WTC11 (cell line): ENCODE results near the gene PDLIM5. TPM values are rescaled to one million over a fixed set of nuclear protein-coding genes. Genes with fewer than 3 reads are reported as not detected.

Source experiments
- ATAC-seq: fragments of 200-7000 bp; cut with Tn5 transposase; 2 replicates; pipeline ENCODE4 v1.10.0; 2021; ENCODE audit warnings: mild to moderate bottlenecking, moderate library complexity
- CTCF ChIA-PET: fragments of 300-600 bp; sonication (Branson Sonifier 250); formaldehyde crosslinking; loops from one replicate; lab custom pipeline; 2021; ENCODE audit warnings: antibody characterized with exemption; lab: Charles Lee
- POLR2A ChIA-PET: fragments of 350-600 bp; sonication (Branson Sonifier 250); formaldehyde crosslinking; loops from one replicate; lab custom pipeline; 2021; ENCODE audit warnings: antibody characterized with exemption; lab: Charles Lee
- DNase-seq: peaks from one replicate; pipeline ENCODE4 v3.0.0; 2021; ENCODE audit warnings: low spot score
- H3K27ac Mint-ChIP-seq: 2 replicates; pipeline ENCODE4 v1.8.0; 2021; ENCODE audit warnings: mixed read lengths
- H3K27me3 Mint-ChIP-seq: 2 replicates; pipeline ENCODE4 v1.8.0; 2021; ENCODE audit warnings: low read depth, mild to moderate bottlenecking, moderate library complexity, mixed read lengths
- H3K36me3 Mint-ChIP-seq: 2 replicates; pipeline ENCODE4 v1.8.0; 2021; ENCODE audit warnings: mixed read lengths
- H3K4me1 Mint-ChIP-seq: 2 replicates; pipeline ENCODE4 v1.8.0; 2022; ENCODE audit warnings: mixed read lengths
- H3K4me3 Mint-ChIP-seq: 2 replicates; pipeline ENCODE4 v1.8.0; 2021; ENCODE audit warnings: mild to moderate bottlenecking, moderate library complexity, mixed read lengths
- H3K9me3 Mint-ChIP-seq: 2 replicates; pipeline ENCODE4 v1.8.0; 2021; ENCODE audit warnings: mixed read lengths
- CREB1 ChIP-seq: sonication (generic); formaldehyde crosslinking; IDR thresholded peaks from 2 replicates; pipeline ENCODE4 v1.8.0; 2023; ENCODE audit warnings: mild to moderate bottlenecking, missing genetic modification reagents
- FOXP1 ChIP-seq: sonication (generic); formaldehyde crosslinking; IDR thresholded peaks from 2 replicates; pipeline ENCODE4 v1.8.0; 2022; ENCODE audit warnings: missing genetic modification reagents, mild to moderate bottlenecking, moderate library complexity, borderline replicate concordance
- JAZF1 ChIP-seq: fragments of 250-450 bp; sonication (Bioruptor Pico); IDR thresholded peaks from 2 replicates; pipeline ENCODE4 v1.9.0; 2021; ENCODE audit warnings: moderate library complexity, mild to moderate bottlenecking, inconsistent platforms
- MXD4 ChIP-seq: fragments of 250-450 bp; sonication (Bioruptor Pico); IDR thresholded peaks from 2 replicates; pipeline ENCODE4 v1.8.0; 2021; ENCODE audit warnings: mild to moderate bottlenecking, moderate library complexity, borderline replicate concordance
- NFATC4 ChIP-seq: fragments of 250-450 bp; sonication (Bioruptor Pico); IDR thresholded peaks from 2 replicates; pipeline ENCODE4 v1.9.0; 2021; ENCODE audit warnings: mild to moderate bottlenecking
- NFYB ChIP-seq: sonication (generic); formaldehyde crosslinking; conservative IDR thresholded peaks from 2 replicates; pipeline ENCODE4 v1.8.0; 2022; ENCODE audit warnings: low read depth, missing genetic modification reagents
- NR2C2 ChIP-seq: sonication (generic); formaldehyde crosslinking; IDR thresholded peaks from 2 replicates; pipeline ENCODE4 v1.8.0; 2022; ENCODE audit warnings: mild to moderate bottlenecking, missing genetic modification reagents
- SMAD4 ChIP-seq: sonication (generic); formaldehyde crosslinking; IDR thresholded peaks from 2 replicates; pipeline ENCODE4 v1.8.0; 2022; ENCODE audit warnings: mild to moderate bottlenecking, missing genetic modification reagents
- TEAD1 ChIP-seq: sonication (generic); formaldehyde crosslinking; IDR thresholded peaks from 2 replicates; pipeline ENCODE4 v1.8.0; 2022; ENCODE audit warnings: mild to moderate bottlenecking, missing genetic modification reagents
- ZBTB21 ChIP-seq: sonication (generic); formaldehyde crosslinking; IDR thresholded peaks from 2 replicates; pipeline ENCODE4 v1.8.1; 2023; ENCODE audit warnings: mild to moderate bottlenecking, missing genetic modification reagents, borderline replicate concordance
- ZNF121 ChIP-seq: sonication (generic); formaldehyde crosslinking; IDR thresholded peaks from 2 replicates; pipeline ENCODE4 v1.8.0; 2023; ENCODE audit warnings: missing genetic modification reagents
- ZNF138 ChIP-seq: sonication (generic); formaldehyde crosslinking; conservative IDR thresholded peaks from 2 replicates; pipeline ENCODE4 v1.8.1; 2022; ENCODE audit warnings: mild to moderate bottlenecking, moderate library complexity, missing genetic modification reagents
- ZNF423 ChIP-seq: fragments of 250-450 bp; sonication (Bioruptor Pico); IDR thresholded peaks from 2 replicates; pipeline ENCODE4 v2.1.2; 2022; ENCODE audit warnings: mild to moderate bottlenecking, moderate library complexity
- total RNA-seq: library from RNA; stranded (reverse); gene quantifications from 3 replicates; pipeline ENCODE4 v1.2.3, GENCODE V29; 2021
- TF ChIP-seq, protein P1 (sequence below): sonication (generic); formaldehyde crosslinking; IDR thresholded peaks from 2 replicates; pipeline ENCODE4 v1.8.1; 2022; ENCODE audit warnings: low read depth, mild to moderate bottlenecking, moderate library complexity, missing genetic modification reagents, borderline replicate concordance
- TF ChIP-seq, protein P2 (sequence below): fragments of 250-450 bp; sonication (Bioruptor Pico); IDR thresholded peaks from 2 replicates; pipeline ENCODE4 v1.9.0; 2021; ENCODE audit warnings: moderate library complexity, mild to moderate bottlenecking, inconsistent platforms, borderline replicate concordance
- TF ChIP-seq, protein P3 (sequence below): sonication (generic); formaldehyde crosslinking; conservative IDR thresholded peaks from 2 replicates; pipeline ENCODE4 v1.8.1; 2022; ENCODE audit warnings: mild to moderate bottlenecking, missing genetic modification reagents
- TF ChIP-seq, protein P4 (sequence below): sonication (generic); formaldehyde crosslinking; IDR thresholded peaks from 2 replicates; pipeline ENCODE4 v1.8.0; 2022; ENCODE audit warnings: missing genetic modification reagents
- TF ChIP-seq, protein P5 (sequence below): sonication (generic); formaldehyde crosslinking; IDR thresholded peaks from 2 replicates; pipeline ENCODE4 v1.8.1; 2023; ENCODE audit warnings: mild to moderate bottlenecking, missing genetic modification reagents

The PDLIM5 gene
- total RNA-seq, 1 experiment from 2014 or later: 51.5 TPM

DNA sequence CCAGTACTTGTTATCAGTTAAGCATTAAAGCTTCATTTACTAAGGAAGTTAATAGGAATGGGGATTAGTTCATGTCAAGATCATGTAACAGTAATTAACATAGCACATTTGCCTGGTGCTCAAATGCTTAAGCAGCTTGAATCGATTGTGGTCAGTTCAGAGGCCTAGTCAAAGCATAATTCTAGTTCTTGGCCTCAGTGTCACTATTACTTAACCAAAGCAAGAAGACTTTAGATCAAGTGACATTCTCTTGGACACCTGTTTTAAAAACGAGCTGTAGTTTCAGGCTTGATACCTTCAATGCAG, 190.8 kb downstream of the PDLIM5 start:
- Mint-ChIP-seq H3K4me3 (no peak overlapping the region), H3K36me3 (no peaks in the 10 kb centered on the region), H3K27me3 (no peaks in the 10 kb centered on the region), H3K27ac (no peak overlapping the region), H3K9me3 (no peaks in the 10 kb centered on the region), H3K4me1 (peaks cover 4% of the 10 kb centered on the region; the same call in 1 of the 2 replicates)
- CTCF ChIA-PET: no interaction called here
- ATAC-seq (no peak), DNase-seq (no peak)
- POLR2A ChIA-PET: no interaction called here
- TF ChIP-seq, protein P1, sequence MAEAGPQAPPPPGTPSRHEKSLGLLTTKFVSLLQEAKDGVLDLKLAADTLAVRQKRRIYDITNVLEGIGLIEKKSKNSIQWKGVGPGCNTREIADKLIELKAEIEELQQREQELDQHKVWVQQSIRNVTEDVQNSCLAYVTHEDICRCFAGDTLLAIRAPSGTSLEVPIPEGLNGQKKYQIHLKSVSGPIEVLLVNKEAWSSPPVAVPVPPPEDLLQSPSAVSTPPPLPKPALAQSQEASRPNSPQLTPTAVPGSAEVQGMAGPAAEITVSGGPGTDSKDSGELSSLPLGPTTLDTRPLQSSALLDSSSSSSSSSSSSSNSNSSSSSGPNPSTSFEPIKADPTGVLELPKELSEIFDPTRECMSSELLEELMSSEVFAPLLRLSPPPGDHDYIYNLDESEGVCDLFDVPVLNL (CRISPR knock-in tag): no peak
- no peak for TF ChIP-seq NR2C2 (CRISPR knock-in tag)
- TF ChIP-seq CREB1 (CRISPR knock-in tag): no peak
- TF ChIP-seq FOXP1 (CRISPR knock-in tag): no peak
- no peak for TF ChIP-seq TEAD1 (CRISPR knock-in tag)
- no peak for TF ChIP-seq ZBTB21 (CRISPR knock-in tag)
- no peak for TF ChIP-seq MXD4 (CRISPR knock-in tag)
- TF ChIP-seq, protein P2, sequence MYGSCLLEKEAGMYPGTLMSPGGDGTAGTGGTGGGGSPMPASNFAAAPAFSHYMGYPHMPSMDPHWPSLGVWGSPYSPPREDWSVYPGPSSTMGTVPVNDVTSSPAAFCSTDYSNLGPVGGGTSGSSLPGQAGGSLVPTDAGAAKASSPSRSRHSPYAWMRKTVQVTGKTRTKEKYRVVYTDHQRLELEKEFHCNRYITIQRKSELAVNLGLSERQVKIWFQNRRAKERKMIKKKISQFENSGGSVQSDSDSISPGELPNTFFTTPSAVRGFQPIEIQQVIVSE (CRISPR knock-in tag): no peak
- TF ChIP-seq NFATC4 (CRISPR knock-in tag): no peak
- TF ChIP-seq SMAD4 (CRISPR knock-in tag): no peak
- no peak for TF ChIP-seq ZNF423
- TF ChIP-seq, protein P3, sequence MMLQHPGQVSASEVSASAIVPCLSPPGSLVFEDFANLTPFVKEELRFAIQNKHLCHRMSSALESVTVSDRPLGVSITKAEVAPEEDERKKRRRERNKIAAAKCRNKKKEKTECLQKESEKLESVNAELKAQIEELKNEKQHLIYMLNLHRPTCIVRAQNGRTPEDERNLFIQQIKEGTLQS (CRISPR knock-in tag): no peak
- no peak for TF ChIP-seq ZNF138 (CRISPR knock-in tag)
- no peak for TF ChIP-seq ZNF121 (CRISPR knock-in tag)
- TF ChIP-seq, protein P4, sequence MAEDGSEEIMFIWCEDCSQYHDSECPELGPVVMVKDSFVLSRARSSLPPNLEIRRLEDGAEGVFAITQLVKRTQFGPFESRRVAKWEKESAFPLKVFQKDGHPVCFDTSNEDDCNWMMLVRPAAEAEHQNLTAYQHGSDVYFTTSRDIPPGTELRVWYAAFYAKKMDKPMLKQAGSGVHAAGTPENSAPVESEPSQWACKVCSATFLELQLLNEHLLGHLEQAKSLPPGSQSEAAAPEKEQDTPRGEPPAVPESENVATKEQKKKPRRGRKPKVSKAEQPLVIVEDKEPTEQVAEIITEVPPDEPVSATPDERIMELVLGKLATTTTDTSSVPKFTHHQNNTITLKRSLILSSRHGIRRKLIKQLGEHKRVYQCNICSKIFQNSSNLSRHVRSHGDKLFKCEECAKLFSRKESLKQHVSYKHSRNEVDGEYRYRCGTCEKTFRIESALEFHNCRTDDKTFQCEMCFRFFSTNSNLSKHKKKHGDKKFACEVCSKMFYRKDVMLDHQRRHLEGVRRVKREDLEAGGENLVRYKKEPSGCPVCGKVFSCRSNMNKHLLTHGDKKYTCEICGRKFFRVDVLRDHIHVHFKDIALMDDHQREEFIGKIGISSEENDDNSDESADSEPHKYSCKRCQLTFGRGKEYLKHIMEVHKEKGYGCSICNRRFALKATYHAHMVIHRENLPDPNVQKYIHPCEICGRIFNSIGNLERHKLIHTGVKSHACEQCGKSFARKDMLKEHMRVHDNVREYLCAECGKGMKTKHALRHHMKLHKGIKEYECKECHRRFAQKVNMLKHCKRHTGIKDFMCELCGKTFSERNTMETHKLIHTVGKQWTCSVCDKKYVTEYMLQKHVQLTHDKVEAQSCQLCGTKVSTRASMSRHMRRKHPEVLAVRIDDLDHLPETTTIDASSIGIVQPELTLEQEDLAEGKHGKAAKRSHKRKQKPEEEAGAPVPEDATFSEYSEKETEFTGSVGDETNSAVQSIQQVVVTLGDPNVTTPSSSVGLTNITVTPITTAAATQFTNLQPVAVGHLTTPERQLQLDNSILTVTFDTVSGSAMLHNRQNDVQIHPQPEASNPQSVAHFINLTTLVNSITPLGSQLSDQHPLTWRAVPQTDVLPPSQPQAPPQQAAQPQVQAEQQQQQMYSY (CRISPR knock-in tag): no peak

DNA sequence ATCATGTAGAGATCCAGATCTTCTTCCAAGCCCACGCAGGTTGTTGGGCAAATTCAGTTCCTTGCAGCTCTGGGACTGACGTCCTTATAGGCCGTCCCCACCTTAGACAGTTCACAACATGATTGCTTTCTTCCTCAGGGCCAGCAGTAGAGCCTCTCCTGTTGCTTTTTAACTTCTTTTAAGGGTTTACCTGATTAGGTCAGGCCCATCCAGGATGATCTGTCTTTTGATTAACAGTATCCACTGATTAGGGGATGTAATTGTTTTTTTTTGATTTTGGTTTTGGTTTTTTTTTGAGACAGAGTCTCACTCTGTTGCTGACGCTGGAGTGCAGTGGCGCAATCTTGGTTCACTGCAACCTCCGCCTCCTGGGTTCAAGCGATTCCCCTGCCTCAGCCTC, 197.0 kb downstream of the PDLIM5 start:
- TF ChIP-seq, protein P5, sequence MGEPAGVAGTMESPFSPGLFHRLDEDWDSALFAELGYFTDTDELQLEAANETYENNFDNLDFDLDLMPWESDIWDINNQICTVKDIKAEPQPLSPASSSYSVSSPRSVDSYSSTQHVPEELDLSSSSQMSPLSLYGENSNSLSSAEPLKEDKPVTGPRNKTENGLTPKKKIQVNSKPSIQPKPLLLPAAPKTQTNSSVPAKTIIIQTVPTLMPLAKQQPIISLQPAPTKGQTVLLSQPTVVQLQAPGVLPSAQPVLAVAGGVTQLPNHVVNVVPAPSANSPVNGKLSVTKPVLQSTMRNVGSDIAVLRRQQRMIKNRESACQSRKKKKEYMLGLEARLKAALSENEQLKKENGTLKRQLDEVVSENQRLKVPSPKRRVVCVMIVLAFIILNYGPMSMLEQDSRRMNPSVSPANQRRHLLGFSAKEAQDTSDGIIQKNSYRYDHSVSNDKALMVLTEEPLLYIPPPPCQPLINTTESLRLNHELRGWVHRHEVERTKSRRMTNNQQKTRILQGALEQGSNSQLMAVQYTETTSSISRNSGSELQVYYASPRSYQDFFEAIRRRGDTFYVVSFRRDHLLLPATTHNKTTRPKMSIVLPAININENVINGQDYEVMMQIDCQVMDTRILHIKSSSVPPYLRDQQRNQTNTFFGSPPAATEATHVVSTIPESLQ (CRISPR knock-in tag): no peak
- TF ChIP-seq NFYB (no peak), JAZF1 (CRISPR knock-in tag) (no peak)
- TF ChIP-seq, all 79 proteins: peak for 0
- Mint-ChIP-seq H3K27me3 (no peaks in the 10 kb centered on the region), H3K36me3 (no peaks in the 10 kb centered on the region), H3K4me1 (no peaks in the 10 kb centered on the region), H3K4me3 (no peak overlapping the region), H3K9me3 (no peaks in the 10 kb centered on the region), H3K27ac (no peak overlapping the region)
- ATAC-seq (no peak), DNase-seq (no peak)
- POLR2A ChIA-PET: interaction anchor here (0.7 kb wide), 1 partner anchor 95 kb away, joined by 3 read pairs; no protein-coding TSS in a partner anchor
- CTCF ChIA-PET: no interaction called here
